Right atrium auricular region (tissue), 2 donors: Measurements from ENCODE around the gene PRR35. TPM values are rescaled to one million over a fixed set of nuclear protein-coding genes. Genes with fewer than 3 reads are reported as not detected.
A peak's percentile ranks its signal among the peaks of the same experiment; 100 is the strongest.

Experiments used
- DNase-seq: peaks from one replicate; pipeline ENCODE4 v3.0.0-alpha.2; 2019; ENCODE audit warnings: low spot score
- H3K27ac ChIP-seq, 2 donors: fragments of 200-600 bp; sonication (generic); 1 replicate in 1 of 2; 2 replicates in 1 of 2; pipeline ENCODE4 v1.5.1; 2016 to 2019
- H3K27me3 ChIP-seq, 2 donors: fragments of 200-600 bp; sonication (generic); one replicate each; pipeline versions ENCODE4 v1.5.1 to v1.6.0; 2017 to 2019
- H3K36me3 ChIP-seq: fragments of 200-600 bp; sonication (generic); one replicate; pipeline ENCODE4 v1.5.1; 2016
- H3K4me1 ChIP-seq, 2 donors: fragments of 200-600 bp; sonication (generic); one replicate each; pipeline versions ENCODE4 v1.5.1 to v1.6.0; 2017 to 2019
- H3K4me3 ChIP-seq, 2 donors: fragments of 200-600 bp; sonication (generic); 1 replicate in 1 of 2; 2 replicates in 1 of 2; pipeline ENCODE4 v1.5.1; 2017 to 2019; ENCODE audit warnings: mild to moderate bottlenecking in 1 of 2, moderate library complexity in 1 of 2
- H3K9me3 ChIP-seq, 2 donors: fragments of 200-600 bp; sonication (generic); one replicate each; pipeline ENCODE4 v1.5.1; 2019
- CTCF ChIP-seq, 2 donors: fragments of 200-600 bp; sonication (generic); IDR thresholded peaks; one replicate each; pipeline ENCODE4 v1.5.1; 2019; ENCODE audit warnings: antibody characterized with exemption in 2 of 2
- total RNA-seq, 2 donors: library from RNA; depleted of rRNA; stranded (reverse); fragments of >200 nt; gene quantifications; one replicate each; pipeline ENCODE4 v1.1.0, GENCODE V29; 2016

Gene PRR35
- total RNA-seq, 2 donors from 2014 or later: not detected

- Histone ChIP-seq H3K27ac (no peak overlapping the region), H3K36me3 (no peaks in the 10 kb centered on the region), H3K9me3 (no peaks in the 10 kb centered on the region), H3K27me3 (peaks cover 9 to 10% of the 10 kb centered on the region in 2 donors), H3K4me1 (peaks cover 0 to 45% of the 10 kb centered on the region in 2 donors), H3K4me3 (no peak overlapping the region)
- TF ChIP-seq CTCF (IDR thresholded peaks at IDR 0.05): no peak
- no peak for DNase-seq
These were observed 4.7 kb downstream of the PRR35 start for GRCh38 chr16:564690-565418.

GRCh38 chr16:565419-566330, 5.5 kb downstream of the PRR35 start:
- no peak for TF ChIP-seq CTCF (IDR thresholded peaks at IDR 0.05)
- Histone ChIP-seq H3K4me1 (peaks cover 0 to 47% of the 10 kb centered on the region in 2 donors), H3K27me3 (peaks cover 8 to 9% of the 10 kb centered on the region in 2 donors), H3K36me3 (no peaks in the 10 kb centered on the region), H3K4me3 (peak overlapping the region in 1 of 2 donors; percentile 4), H3K27ac (no peak overlapping the region), H3K9me3 (no peaks in the 10 kb centered on the region)
- DNase-seq: no peak

DNA sequence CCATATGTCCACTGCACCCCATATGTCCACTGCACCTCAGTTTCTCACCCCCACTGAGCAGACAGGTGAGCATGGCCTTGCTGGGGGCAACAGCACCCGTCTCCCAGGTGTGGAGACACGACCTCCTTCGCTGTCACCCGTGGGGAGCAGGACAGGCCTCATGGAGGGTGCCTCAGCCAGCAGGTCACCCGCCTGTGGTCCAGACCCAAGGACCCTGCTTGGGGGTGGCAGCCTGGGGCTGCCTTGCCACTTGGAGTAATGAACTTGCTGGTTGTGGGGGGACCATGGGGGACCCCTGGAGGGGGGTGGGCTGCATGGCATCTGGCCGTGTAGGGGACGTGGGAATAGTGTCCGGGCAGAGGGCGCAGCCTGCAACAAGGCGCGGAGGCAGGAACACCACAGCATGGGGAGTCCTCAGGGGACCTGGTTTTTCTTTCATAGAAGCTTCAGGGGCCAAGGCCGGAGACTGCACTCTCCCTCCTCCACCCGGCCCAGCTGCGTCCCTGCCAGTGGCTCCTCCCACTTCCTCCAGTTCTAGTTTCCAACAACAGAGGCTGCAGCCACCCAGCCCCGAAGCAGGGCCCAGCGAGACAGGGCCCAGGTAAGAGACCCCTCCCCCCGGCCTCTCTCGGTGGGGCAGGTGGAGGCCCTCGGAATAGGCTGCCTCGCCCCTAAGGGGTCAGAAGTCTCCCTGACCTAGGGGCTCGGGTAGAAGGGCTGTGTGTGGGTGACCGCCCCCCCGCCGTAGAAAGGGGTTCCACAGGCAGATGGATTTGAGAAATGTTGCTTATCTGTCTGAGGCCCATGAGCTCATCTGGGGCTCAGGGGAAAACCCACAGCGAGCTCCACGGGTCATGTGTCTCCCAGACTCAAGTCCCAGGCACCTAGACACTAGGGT, 6.5 kb downstream of the PRR35 start, which contains the start of gene NHLRC4:
TSS of gene NHLRC4 (plus strand) at position 531 of the 898 bp plus-strand sequence. CDS start 1,043 bp downstream, outside the sequence.
- Histone ChIP-seq H3K27ac (peak within 1 kb of the TSS; percentile 40 to 46), H3K27me3 (no peaks in the 10 kb centered on the region), H3K36me3 (no peaks in the 10 kb centered on the region), H3K4me3 (peak within 1 kb of the TSS; percentile 9 to 39), H3K4me1 (peaks cover 0 to 49% of the 10 kb centered on the region in 2 donors), H3K9me3 (no peaks in the 10 kb centered on the region)
- TF ChIP-seq CTCF (IDR thresholded peaks at IDR 0.05): no peak
- DNase-seq: peak; percentile 83

- peaks cover 0 to 49% of the 10 kb centered on the region in 2 donors for H3K4me1 ChIP-seq
- H3K4me3 ChIP-seq: peak overlapping the region in 1 of 2 donors; percentile 39
- H3K27ac ChIP-seq: peak overlapping the region in 1 of 2 donors; percentile 40
These were observed 7.4 kb downstream of the PRR35 start for GRCh38 chr16:567373-568256.

More at GRCh38 chr16:567373-568256, 7.4 kb downstream of the PRR35 start:
- Histone ChIP-seq H3K36me3 (no peaks in the 10 kb centered on the region), H3K27me3 (no peaks in the 10 kb centered on the region), H3K9me3 (no peaks in the 10 kb centered on the region)
- no peak for DNase-seq
- no peak for TF ChIP-seq CTCF (IDR thresholded peaks at IDR 0.05)
